T-helper 22 cell (primary cell): ENCODE data around the gene SMKR1.
"Not testable (repeated sequence)": the region's sequence is repeated elsewhere in the genome, so short reads cannot be mapped to it uniquely, and the experiment has no call there.

Experiments used
- DNase-seq: peaks from one replicate; pipeline ENCODE4 v3.0.0-alpha.2; 2020; ENCODE audit warnings: low read depth

Gene SMKR1

DNA sequence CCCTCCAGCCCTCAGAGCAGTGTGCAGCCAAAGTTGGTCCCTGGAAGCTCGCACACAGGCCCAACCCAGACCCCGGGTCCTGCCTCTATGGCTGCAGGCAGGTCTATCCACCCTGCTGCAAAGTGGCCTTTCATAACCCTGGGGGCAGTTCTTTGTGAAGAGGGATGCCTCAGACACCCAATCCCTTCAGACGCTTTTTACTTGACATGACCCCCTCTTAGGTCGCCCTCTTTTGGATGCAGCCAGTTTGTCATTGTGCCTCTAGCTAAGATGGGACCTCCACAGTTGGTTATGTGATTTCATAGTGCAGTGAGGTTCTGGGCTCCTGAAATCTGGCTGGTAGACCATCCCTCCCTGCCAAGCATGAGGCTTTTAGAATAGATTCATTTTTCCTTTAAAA is 27.3 kb downstream of the SMKR1 start:
- DNase-seq: no peak

DNA sequence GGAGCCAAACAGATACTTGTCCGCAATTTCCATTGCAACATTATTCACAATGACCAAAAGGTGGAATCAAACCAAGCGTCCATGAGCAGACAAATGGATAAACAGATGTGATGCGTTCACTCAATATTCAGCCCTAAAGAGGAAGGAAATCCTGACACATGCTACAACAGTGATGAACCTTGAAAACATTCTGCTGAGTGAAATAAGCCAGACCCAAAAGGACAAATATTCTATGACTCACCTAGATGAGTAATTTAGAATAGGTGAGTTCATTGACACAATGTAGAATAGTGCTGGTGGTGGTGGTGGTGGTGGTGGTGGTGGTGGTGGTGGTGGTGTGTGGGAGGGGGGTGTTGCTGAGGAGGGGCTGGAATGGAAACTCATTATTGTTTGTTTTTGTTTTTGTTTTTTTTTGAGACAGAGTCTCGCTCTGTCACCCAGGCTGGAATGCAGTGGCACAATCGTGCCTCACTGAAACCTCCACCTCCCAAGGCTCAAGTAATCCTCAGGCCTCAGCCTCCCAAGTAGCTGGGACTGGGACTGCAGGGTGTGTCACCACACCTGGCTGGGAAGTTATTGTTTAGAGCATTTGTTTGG is 28.6 kb downstream of the SMKR1 start:
- DNase-seq: no peak

DNA sequence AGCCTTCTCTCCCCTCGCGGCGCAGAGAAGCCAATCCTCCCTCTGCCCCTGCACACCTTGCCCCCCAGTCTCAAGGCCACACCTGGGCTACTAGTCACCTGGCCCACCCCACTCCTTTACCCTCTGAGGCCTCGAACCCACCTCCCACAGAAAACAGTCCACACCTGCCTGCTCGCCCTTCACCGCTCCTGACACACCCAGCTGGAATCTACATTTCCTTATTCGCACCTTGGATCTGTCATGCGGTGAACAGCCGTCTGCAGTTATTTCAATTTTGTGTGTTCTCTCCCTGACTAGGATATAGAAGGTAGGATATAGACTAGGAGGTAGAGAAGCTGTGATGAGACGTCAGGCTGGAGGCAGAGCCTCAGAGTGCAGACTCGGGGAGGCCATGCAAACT is 29.4 kb downstream of the SMKR1 start:
- DNase-seq: no peak

DNA sequence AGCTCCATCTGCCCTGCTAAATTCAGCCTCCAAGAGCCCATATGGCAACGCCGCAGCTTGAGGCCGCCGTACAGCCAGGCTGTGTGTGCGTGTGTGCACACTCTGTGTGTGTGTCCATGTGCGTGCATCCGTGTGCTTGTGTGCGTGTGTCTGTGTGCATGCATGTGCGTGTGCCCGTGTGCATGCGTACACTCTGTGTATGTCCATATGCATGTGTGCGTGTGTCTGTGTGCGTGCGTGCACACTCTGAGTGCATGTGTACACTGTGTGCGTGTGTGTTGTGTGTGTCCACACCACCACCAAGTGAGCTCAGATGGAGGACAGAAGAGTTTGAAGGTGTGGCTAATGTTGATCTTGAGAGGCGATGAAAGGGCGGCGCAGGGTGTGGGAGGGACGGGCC is 30.0 kb downstream of the SMKR1 start:
- DNase-seq: no peak

DNA sequence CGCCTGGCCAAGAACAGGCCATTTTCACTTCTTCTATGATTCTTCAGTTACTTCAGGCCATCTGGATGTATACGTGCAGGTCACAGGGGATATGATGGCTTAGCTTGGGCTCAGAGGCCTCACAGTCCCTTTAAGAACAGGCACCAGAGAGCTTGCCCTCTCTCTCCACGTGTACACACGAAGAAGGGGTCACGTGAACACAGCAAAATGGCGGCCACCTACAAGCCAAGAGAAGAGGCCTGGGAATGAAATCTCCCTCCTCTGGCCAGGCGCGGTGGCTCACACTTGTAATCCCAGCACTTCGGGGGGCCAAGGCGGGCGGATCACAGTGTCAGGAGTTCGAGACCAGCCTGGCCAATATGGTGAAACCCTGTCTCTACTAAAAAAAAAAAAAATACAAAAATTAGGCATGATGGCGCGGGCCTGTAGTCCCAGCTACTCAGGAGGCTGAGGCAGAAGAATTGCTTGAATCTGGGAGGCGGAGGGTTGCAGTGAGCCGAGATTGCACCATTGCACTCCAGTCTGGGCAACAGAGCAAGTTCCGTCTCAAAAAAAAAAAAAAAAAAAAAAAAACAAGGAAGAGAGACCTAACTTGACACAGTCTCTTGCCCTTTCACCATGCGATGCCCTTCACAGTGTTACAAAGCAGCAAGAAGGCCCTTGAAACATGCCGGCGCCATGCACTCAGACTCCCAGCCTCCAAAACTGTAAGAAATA is 32.4 kb downstream of the SMKR1 start:
- DNase-seq: not testable (repeated sequence)

DNA sequence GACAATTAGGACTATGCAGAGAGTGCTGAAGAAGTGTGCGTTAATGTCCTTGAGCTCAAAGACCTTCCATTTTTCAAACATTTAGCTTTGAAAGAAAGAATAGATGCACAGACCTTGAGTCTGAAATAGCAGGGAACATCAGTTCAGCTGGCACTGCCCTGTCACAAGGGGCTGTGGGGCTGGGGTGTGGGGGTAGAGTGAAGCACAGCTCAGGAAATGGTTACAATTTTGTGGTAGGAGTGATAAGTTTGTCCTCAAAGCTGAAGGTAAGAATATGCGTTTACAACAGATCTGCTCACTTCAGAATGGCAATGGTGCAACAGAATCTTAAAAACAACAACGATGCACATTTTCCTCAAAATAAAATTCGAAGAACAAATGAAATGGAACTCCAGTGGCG is 33.6 kb downstream of the SMKR1 start:
- no peak for DNase-seq

DNA sequence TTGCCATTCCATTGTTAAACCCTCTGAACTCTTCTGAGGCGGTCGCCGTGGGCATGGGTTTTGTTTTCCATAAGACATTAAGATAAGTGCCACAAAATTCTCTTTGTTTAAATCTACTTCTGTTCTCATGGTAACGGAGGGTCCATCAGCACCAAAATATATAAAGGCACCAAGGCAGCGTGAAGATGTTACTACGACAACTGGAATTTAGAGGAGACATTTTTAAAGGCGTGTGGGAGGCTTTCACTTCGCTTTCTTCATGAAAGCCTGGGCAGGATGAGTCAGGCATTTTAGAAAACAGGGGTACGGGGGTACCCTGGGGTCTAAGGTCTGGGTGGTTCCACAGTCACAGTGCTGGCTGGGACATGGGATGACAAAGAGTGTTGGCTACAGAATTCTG is 34.0 kb downstream of the SMKR1 start:
- no peak for DNase-seq

DNA sequence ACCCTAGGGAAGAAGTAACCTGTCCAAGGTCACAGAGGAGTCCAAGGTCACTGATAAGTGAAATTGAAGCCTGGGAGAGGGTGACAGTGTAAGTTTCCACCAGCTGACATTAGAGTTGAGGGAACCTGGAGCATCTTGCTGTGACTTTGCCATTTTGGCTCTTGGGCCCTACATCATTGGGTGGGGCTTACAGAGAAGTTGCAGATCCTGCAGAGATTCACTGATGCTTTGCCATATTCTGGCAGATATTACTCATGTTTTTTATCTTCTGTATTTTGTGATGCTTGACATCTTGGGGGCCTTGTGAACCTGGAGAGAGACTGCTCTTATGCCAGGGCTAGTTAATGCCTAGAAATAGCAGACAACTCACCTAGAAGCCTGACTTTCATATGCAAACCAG is 36.5 kb downstream of the SMKR1 start:
- no peak for DNase-seq

DNA sequence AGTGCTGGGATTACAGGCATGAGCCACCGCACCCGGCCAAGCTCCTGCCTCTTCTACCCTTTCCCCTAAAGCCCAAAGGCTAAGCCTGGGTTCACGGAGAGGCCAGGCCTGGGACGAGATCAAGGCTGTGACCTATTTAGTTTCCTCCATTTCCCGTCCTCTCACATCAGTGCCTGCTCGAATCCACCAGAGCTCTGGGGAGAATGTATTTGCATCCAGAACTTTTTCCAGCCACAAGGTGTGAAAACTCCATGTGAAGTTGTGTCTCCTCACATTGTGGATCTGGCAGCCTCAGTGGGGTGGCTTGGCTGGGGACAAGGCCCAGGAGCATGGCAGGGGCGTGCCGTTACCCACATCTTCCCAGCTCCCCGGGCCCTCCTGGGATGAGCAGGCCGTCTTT is 38.0 kb downstream of the SMKR1 start:
- DNase-seq: no peak

DNA sequence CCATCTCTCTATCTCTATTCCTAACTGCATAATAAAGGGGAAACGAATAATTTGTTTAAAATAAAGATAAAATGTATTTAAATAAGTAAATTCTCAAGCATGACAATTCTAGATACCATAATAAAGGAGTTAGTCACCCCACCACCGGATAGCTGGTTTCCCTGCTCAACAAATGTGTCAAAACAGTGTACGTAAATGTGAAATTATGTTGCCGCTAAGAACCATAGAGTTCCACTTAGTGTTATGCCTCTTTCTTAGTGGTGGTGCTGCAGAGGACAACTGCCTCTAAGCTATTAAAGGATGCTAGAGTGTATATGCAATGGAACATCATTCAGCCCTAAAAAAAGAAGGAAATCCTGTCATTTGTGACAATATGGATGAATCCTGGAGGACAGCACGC is 42.4 kb downstream of the SMKR1 start:
- no peak for DNase-seq

DNA sequence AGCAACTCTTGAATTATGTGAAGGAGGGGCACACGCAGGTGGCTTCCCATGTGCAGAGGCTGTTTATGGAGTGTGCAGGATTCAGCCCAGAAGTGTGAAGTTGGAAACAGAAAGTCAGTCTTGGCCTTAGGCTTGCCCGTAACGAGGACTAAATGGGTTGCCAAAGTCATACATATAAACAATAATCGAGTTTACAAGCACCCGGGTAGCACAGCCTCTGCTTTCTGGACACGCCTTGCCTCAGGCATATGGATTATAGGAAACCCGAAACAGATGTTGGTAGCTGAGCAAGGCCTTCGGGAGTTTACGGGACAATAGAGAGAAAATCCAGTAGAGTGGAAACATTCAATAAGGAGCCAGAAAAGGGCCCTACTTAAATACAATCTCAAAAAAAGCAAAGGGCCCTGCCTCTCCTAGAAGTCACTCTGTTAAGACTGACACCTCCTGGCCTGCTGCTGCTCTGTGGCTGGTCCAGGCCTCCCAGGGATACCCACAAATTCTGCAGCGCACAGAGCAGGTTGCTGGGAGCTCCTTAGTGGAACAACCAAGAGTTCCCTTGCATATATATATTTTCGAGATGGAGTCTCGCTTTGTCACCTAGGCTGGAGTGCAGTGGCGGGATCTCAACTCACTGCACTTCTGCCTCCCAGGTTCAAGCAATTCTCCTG is 48.5 kb downstream of the SMKR1 start:
- DNase-seq: no peak

DNA sequence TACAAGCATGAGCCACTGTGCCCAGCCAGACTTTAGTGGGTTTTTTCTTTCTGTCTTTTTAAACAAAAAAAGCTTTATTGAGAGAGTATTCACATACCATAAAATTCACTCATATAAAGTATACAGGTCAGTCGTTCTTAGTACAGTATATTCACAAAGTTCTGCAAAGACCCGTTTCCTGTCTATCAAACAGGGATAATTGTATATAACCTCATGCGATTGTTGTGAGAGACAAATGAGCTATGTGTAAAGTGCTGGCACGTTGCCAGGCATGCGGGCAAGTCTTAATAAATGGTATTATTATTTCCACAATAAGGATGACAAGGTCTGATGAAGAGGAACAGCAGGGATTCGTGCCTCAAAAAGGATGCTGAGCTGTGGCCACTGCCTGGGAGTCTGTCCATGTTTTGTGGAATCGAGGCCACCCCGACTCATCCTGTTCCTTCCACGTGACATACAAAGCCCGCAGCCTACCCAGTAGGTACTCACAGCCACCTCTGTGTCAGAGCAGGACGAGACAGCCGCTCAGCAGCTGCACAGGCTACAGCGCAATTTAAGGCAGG is 51.6 kb downstream of the SMKR1 start:
- DNase-seq: no peak

DNA sequence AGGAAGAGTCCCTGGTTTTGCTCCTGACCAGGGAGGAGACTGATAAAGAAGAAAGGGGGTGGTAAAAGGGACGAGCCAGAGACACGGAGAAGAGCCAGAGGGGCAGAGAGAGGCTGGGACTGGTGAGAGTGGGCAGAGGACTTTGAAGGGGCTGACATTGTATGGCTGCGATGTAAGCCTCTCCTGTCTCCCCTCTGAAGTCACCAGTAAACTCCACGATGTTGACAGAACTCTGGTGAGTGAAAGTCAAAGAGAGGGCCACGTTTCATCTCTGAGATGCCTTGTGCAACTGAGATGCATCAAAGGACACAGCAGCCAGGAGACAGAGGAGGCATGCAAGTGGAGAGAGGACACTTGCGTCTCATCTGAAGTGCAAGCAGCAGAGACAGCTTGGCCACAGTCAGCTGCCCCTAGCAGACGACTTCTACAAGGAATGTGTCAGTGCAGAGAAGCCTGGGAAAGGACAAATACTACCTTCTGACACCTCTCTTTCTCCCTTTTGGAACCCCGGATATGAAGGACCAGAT is 54.3 kb downstream of the SMKR1 start:
- DNase-seq: no peak

DNA sequence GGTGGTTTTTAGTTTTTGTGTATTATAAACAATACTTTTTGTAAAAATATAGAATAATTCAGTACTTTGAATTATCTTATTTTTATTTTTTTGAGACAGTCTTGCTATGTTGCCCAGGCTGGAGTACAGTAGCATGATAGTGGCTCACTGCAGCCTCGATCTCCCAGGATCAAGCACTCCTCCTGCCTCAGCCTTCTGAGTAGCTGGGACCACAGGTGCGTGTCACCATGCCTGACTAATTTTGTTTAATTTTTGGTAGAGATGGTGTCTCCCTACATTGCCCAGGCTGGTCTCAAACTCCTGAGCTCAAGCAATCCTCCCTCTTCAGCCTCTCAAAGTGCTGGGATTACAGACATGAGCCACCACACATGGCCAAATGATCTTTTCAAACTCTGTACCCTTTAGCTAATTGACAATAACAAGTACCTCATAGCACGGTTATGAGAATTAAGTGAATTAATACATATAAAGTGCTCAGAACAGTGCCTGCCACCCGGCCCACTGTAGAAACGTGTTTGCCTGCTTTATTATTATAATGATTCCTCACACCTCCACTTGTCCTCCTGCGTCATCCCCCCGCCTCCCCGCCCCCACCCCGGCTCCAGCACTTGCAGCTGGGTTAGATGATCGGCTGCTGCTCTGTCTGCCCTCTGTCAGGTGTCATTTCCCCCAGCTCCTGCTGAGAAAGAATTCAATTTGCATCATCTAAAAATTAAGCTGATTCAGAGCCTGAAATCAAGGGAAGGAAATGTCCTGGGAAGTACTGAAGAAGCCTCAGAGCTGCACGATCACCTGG is 55.6 kb downstream of the SMKR1 start:
- no peak for DNase-seq

DNA sequence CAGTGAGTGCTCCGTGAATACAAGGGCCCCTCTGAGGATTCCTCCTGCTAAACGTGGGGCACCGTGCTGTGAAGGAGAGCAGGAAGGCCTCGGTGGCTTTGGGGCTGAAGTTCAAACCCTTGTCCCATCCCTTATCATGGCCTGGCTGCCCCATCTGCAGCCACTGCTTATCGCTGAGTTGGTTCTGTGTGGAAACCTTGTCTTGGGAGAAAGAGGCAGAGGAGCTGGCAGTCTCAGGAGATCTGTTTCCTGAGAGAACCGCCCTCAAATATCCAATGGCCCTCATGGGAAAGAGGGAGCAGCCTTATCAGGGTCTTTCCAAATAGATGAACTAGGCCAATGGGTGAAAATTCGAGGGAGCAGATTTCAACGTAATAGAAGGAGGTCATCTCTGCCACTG is 57.2 kb downstream of the SMKR1 start:
- no peak for DNase-seq

DNA sequence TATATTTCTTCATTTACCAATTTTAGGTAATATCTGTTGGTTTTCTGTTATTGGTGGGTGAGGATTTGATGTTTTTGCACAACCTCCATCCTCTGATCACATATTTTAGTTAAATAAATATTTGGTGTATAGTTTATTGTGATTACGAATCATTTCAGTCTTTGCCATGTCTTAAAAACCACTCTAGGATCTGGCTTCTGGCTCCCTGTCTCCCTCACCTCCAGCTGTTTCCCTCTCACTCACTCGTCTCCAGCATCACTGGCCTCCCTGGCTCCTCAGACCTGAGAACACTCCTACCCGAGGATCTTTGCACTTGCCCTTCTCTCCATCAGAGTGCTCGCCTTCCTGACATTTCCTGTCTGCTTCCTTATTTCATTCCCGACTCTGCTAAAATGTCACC is 58.5 kb downstream of the SMKR1 start:
- no peak for DNase-seq

DNA sequence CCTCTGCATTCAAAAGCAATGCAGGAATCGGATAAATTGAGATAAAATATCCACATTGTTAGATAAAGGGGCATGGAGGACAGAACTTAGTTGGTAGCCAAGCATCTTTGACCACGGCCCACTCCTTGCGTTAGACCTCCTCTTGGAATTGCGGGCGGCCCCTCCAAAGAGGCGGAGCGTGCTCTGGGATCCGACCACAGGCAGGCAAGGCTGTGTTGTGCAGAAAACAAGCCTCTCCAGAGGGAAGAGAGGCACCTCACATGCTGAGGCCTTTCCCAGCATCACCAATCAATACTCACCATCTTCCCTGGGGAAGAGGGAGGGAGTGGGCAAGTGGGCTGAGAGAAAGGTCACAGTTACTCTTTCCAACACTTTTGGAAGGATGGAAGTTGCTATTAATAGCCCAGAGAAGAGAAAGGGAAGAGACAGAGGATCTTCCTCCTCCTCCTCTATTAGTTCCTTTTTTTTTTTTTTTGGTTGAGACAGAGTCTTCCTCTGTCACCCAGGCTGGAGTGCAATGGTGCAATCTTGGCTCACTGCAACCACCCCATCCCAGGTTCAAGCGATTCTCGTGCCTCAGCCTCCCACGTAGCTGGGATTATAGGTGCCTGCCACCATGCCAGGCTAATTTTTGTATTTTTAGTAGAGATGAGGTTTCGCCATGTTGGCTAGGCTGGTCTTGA is 59.5 kb downstream of the SMKR1 start:
- DNase-seq: no peak
